GM19099 (cell line): ENCODE results near the gene ISL2.

Source experiments
- POLR2A ChIP-seq: IDR thresholded peaks from 3 replicates; pipeline ENCODE4 v1.6.1; 2011; ENCODE audit warnings: low read depth; ENCODE audit not compliant: insufficient read length; ENCODE audit errors: extremely low read depth

ISL2 gene

DNA sequence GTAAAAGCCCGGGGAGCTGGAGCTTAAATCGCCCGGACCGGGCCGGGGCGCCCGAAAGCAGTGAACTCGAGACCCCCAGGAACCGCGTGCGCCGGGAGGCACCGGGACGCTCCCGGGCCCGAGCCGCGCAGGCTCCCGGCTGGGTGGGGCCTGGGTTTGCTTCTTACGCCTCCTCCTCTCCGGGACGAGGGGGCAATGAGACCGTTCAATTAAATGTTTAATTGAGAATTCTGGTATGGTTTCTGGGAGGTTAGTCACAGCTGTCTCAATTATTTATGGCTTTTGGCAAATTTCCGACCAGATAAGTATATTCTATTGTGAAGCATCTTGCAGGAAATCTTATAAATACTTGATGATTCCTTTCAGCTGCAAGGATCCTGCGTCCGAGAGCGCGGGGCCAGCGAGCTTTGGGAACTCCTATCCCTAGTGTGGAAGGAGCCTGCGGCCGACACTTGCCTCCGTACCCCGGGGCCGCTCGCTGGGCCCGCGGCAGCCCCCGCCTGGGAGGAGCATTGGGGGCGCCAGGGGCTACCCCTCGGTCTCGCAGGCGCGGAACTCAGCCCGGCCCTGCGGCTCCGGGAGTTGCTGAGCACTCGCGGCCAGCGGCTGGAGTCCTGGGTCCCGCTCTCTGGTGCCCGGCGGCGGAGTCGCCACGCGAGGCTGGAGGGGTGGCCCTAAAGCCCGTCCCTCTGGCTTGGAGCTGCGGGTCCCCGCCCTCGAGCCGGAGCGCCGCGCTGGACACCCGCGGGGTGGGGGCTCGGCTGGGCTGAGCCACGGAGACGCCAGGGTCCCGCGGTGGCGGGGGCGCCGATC is 10.3 kb downstream of the ISL2 start:
- TF ChIP-seq POLR2A: no peak

DNA sequence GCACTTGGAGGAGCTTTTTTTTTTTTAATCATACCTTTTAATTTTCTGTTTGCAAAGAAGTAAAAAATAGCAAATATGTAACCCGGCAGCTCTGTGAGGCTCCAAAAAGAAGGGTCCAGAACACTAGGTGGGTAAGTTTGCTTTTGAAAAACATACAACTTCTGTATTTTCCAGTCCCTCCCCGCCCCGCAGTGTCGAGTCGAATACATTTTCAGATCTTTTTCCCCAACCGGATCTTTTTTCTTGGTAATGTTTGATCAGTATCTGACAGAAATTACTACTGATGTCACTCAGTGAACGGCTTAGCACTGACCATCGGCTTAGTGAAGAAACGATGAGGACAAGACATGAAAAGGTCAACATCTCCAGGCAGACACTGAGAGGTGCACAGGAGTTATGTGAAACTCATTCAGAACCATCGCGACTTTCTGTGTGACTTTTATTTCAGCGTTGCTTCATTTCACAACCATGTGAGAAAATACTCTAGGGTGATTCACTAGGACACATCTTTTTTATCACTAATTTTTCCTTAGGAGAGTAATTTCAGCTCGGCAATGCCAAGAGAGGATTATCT is 11.0 kb downstream of the ISL2 start:
- TF ChIP-seq POLR2A: no peak

GRCh38 chr15:76349301-76350070 is 12.9 kb downstream of the ISL2 start:
- TF ChIP-seq POLR2A: no peak

DNA sequence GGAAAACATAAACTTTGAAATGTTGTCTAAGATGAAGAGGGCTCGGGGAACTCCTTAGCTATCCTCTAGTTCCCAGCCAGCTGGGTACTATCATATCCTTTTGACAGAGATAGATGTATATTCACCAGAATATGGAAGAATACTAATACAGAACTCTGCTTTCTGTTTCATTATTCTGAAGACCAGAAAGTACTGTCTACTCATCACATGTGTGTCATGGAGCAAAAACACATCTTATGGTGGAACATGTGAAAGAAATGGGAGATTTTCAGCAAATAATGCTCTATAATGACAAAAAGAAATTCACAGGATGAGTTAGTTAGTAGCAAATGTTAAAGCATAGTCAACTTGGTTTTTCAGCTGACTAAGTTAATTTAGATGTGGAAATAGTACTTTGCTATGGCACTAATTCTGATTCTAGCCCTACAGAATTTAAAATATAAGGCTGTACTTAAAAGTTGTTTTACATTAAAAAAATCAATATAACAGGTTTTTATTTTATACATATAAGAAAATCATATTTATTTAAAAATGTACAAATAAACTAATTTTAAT is 16.5 kb downstream of the ISL2 start:
- TF ChIP-seq POLR2A: no peak

- TF ChIP-seq POLR2A: no peak
Observed at GRCh38 chr15:76353903-76354302, 17.3 kb downstream of the ISL2 start.

GRCh38 chr15:76354823-76355440 is 18.4 kb downstream of the ISL2 start:
- TF ChIP-seq POLR2A: no peak

DNA sequence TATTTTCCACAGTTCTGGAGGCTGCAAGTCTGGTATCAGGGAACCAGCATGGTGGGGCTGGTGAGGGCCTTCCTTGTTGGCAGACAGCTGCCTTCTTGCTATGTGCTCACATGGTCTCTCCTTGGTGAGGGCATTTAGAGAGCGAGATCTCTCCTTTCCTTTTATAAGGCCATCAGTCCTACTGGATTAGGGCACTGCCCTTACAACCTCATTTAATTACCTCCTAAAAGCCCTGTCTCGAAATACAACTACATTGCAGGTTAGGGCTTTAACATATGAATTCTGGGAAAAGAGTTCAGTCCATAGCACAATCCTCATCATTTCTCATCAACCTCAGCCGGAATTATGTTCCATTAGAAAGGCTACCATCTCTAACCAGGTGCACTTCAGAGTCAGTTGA is 21.9 kb downstream of the ISL2 start:
- TF ChIP-seq POLR2A: no peak

DNA sequence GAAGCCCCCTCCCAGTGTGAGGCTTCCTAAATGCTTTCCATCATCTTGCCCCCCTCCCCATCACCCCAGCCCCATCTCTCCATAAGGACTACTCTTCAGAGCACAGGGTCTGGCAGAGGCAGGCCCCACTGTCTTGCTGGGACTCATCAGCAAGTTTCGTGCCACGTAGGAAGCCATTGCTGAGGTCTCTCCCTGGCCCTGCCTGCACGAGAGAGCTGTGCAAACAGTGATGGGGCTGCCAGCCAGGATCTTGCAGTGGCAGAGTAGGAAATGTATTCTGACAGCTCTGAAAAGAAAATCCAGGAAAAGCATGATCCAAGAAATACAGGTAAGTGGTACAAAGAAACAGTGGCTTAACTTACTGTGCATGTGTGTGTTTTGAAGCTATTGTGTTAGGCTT is 22.6 kb downstream of the ISL2 start:
- TF ChIP-seq POLR2A: no peak

DNA sequence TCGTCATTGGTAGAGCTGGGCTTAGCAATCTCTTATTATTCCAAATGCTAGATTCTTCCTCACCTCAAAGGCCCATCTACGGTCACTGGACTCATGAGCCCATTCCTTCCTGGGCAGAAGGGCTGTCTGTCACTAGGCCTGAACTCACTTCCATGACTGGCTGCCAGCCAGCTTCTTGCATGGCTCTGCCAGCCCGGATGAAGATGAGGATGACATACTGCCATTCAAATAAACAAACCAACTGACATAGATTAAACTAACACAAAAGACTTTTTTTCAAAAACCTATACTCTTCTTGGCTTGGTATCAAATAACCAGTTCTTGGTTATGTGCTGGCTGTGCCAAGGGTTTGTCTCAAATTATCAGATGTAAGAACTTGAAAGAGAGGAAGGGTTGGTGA is 23.8 kb downstream of the ISL2 start:
- TF ChIP-seq POLR2A: no peak

DNA sequence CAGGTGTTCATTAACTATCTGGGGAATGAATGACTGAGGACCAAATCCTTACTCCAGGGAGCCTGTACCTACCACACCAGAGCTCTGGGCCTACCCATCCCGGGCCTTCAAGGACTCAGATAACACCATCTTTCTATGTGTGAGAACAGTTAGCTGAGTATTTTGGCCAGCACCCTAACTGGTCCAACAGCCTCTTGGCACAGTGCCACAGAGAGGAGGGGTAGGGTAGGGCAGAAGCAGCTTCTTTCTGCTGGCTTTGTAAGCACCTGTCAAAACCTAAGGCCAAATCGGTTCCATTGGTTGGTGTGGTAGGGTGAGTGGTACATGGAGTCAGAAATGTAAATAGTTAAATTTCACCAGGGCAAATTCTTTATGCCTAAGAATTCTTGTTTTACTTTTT is 26.7 kb downstream of the ISL2 start:
- no peak for TF ChIP-seq POLR2A

GRCh38 chr15:76366714-76367113 is 30.1 kb downstream of the ISL2 start:
- TF ChIP-seq POLR2A: no peak

DNA sequence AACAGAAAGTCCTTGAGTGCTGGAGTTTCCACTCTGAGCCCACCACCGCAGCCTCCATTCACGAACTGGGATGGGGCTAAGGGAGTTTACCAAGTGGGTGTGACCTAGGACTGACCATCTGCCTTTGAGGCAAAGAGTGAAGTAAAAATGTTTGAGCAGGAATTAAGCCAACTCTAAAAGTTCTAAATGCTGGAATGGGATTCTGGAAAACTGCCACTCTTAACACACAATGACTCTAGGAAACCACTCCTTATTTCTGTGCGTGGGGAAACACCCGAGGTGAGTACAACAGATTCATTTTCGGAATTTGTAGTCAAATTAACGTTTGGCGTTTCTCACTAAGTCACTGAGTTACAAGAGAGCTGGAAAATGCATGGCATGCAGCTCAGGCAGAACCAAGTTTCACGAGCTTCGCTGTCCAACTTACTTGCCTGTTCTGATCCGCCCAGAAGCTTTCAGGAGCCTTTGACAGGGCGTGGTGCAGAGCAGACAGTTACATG is 31.6 kb downstream of the ISL2 start:
- no peak for TF ChIP-seq POLR2A

DNA sequence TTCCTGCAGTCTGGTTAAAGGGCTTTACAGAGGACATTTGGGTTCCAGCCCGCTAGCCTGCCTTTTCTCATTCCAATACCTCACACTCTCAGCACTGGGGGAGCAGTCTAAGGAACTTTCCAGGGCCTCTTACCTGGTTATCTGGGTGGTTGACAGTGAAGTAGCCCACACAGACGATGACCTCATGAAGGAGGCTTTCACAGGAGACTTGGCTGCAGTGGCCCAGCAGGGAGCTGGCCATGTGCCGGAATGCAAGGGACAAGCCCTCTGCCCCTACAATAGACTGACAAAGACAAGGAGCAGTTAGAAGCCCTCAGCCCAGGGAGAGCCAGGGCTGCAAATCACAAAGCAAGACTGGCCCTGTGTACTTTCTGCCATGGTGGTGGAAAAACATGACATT is 39.5 kb downstream of the ISL2 start:
- no peak for TF ChIP-seq POLR2A

GRCh38 chr15:76376816-76377215 is 40.2 kb downstream of the ISL2 start:
- no peak for TF ChIP-seq POLR2A

- TF ChIP-seq POLR2A: no peak
Observed at GRCh38 chr15:76377217-76377616, 40.6 kb downstream of the ISL2 start.
